K562 (cell line): ENCODE measurements around the gene SAPCD1. TPM values are rescaled to one million over a fixed set of nuclear protein-coding genes. Genes with fewer than 3 reads are reported as not detected.

Experiments used
- CHD4 ChIP-seq: fragments of 200-600 bp; sonication (generic); IDR thresholded peaks from 3 replicates; pipeline ENCODE4 v1.6.1; 2012; ENCODE audit warnings: low read depth, mild to moderate bottlenecking, mixed read lengths, low read length, inconsistent platforms; ENCODE audit not compliant: insufficient read depth, insufficient replicate concordance, poor library complexity, severe bottlenecking
- GATAD2B ChIP-seq: fragments of 450-650 bp; IDR thresholded peaks from 2 replicates; pipeline ENCODE4 v1.6.1; 2017; ENCODE audit warnings: mild to moderate bottlenecking, borderline replicate concordance
- ID3 ChIP-seq, 2 experiments: fragments of 250-450 bp in 1 of 2; fragments of 450-650 bp in 1 of 2; sonication (Bioruptor Pico) in 1 of 2; IDR thresholded peaks; 2 replicates each; pipeline versions ENCODE4 v1.6.1 to v1.8.0; 2016 to 2021; ENCODE audit warnings: mild to moderate bottlenecking in 2 of 2, moderate library complexity in 2 of 2, missing compliant biosample characterization in 1 of 2, missing genetic modification characterization in 1 of 2
- JUN ChIP-seq, 2 experiments: sonication (generic) in 1 of 2; formaldehyde crosslinking in 1 of 2; IDR thresholded peaks; 2 replicates each; pipeline versions ENCODE4 v1.6.1 to v1.8.0; 2012 to 2022; ENCODE audit warnings: borderline replicate concordance in 2 of 2, mild to moderate bottlenecking in 2 of 2, improper control_type of control experiment in 1 of 2, low read depth in 1 of 2, low read length in 1 of 2, missing genetic modification reagents in 1 of 2
- NCOA4 ChIP-seq: fragments of 450-650 bp; IDR thresholded peaks from 2 replicates; pipeline ENCODE4 v1.6.1; 2018; ENCODE audit warnings: mild to moderate bottlenecking; ENCODE audit not compliant: partially characterized antibody
- NR2C1 ChIP-seq, 2 experiments: fragments of 450-650 bp; IDR thresholded peaks; 2 replicates each; pipeline ENCODE4 v1.6.1; 2017; ENCODE audit warnings: mild to moderate bottlenecking in 2 of 2, antibody characterized with exemption in 1 of 2, inconsistent platforms in 1 of 2, missing compliant biosample characterization in 1 of 2, missing genetic modification characterization in 1 of 2
- OTX1 ChIP-seq: fragments of 450-650 bp; formaldehyde crosslinking; IDR thresholded peaks from 2 replicates; pipeline ENCODE4 v1.4.0; 2022; ENCODE audit warnings: mild to moderate bottlenecking
- PHF21A ChIP-seq: fragments of 450-650 bp; IDR thresholded peaks from 2 replicates; pipeline ENCODE4 v1.6.1; 2017; ENCODE audit warnings: low read depth, borderline replicate concordance
- PKNOX1 ChIP-seq: fragments of 450-650 bp; IDR thresholded peaks from 2 replicates; pipeline ENCODE4 v1.6.1; 2016
- PML ChIP-seq: IDR thresholded peaks from 2 replicates; pipeline ENCODE4 v1.6.1; 2012; ENCODE audit warnings: low read length, inconsistent platforms
- RBFOX2 ChIP-seq: fragments of 200-400 bp; formaldehyde crosslinking; IDR thresholded peaks from 2 replicates; pipeline ENCODE4 v1.6.1; 2017; ENCODE audit warnings: low read depth, mild to moderate bottlenecking, low read length, moderate library complexity
- SIRT6 ChIP-seq: IDR thresholded peaks from one replicate; pipeline ENCODE4 v1.6.1; 2012; ENCODE audit warnings: low read depth, mild to moderate bottlenecking, control low read depth, inconsistent platforms, low read length, moderate library complexity
- SMAD4 ChIP-seq: fragments of 250-450 bp; sonication (Bioruptor Pico); conservative IDR thresholded peaks from 2 replicates; pipeline ENCODE4 v1.8.0; 2021; ENCODE audit warnings: inconsistent platforms, mild to moderate bottlenecking, moderate library complexity
- SP1 ChIP-seq: sonication (generic); formaldehyde crosslinking; IDR thresholded peaks from 2 replicates; pipeline ENCODE4 v1.8.1; 2022; ENCODE audit warnings: mild to moderate bottlenecking, missing genetic modification reagents
- TOE1 ChIP-seq, 2 experiments: fragments of 450-650 bp in 1 of 2; sonication (generic) in 1 of 2; formaldehyde crosslinking in 1 of 2; IDR thresholded peaks; 2 replicates each; pipeline versions ENCODE4 v1.7.1 to v1.8.0; 2016 to 2022; ENCODE audit warnings: borderline replicate concordance in 2 of 2, mild to moderate bottlenecking in 2 of 2, antibody characterized with exemption in 1 of 2, inconsistent platforms in 1 of 2, low read depth in 1 of 2, missing genetic modification reagents in 1 of 2, moderate library complexity in 1 of 2
- ZBTB17 ChIP-seq: fragments of 450-650 bp; formaldehyde crosslinking; IDR thresholded peaks from 2 replicates; pipeline ENCODE4 v1.4.0; 2020; ENCODE audit warnings: mild to moderate bottlenecking
- ZNF143 ChIP-seq: sonication (generic); formaldehyde crosslinking; IDR thresholded peaks from 2 replicates; pipeline ENCODE4 v1.9.0; 2022; ENCODE audit warnings: mild to moderate bottlenecking, missing genetic modification reagents
- ZNF282 ChIP-seq: sonication (generic); formaldehyde crosslinking; IDR thresholded peaks from 2 replicates; pipeline ENCODE4 v1.8.1; 2023; ENCODE audit warnings: missing genetic modification reagents
- ZNF431 ChIP-seq: sonication (generic); formaldehyde crosslinking; IDR thresholded peaks from 2 replicates; pipeline ENCODE4 v1.8.0; 2022; ENCODE audit warnings: mild to moderate bottlenecking, missing genetic modification reagents
- ZNF584 ChIP-seq: fragments of 200-800 bp; sonication (Bioruptor generic); IDR thresholded peaks from 2 replicates; pipeline ENCODE4 v1.6.1; 2016; ENCODE audit warnings: low read depth, mild to moderate bottlenecking, missing genetic modification characterization, missing compliant biosample characterization
- ZNF77 ChIP-seq: fragments of 250-450 bp; sonication (Bioruptor Pico); IDR thresholded peaks from 2 replicates; pipeline ENCODE4 v1.5.0; 2020
- polyA plus RNA-seq, 8 experiments: library from polyadenylated mRNA; depleted of rRNA in 4 of 8; stranded (reverse) in 5 of 8; unstranded in 3 of 8; fragments of >200 nt; fragmentation: Nextera tagmentation in 2 of 8; fragmentation: Illumina TruSeq in 1 of 8; extraction: Ambion mirVana in 2 of 8; extraction: Trizol in 1 of 8; gene quantifications; 2 replicates each; pipeline versions ENCODE4 v1.2.1 to v1.2.3, GENCODE V29; 2011 to 2014; ENCODE audit warnings: inconsistent platforms in 1 of 8, missing spikeins in 1 of 8
- total RNA-seq, 7 experiments: library from RNA; depleted of rRNA in 6 of 7; stranded (reverse); fragments of >200 nt in 6 of 7; fragmentation: Illumina TruSeq in 2 of 7; extraction: Trizol in 2 of 7; gene quantifications; 2 replicates each; pipeline versions ENCODE4 v1.2.1 to v1.2.3, GENCODE V29; 2011 to 2021; ENCODE audit warnings: low replicate concordance in 1 of 7
- TF ChIP-seq, protein P1 (sequence below): fragments of 250-450 bp; sonication (Bioruptor Pico); IDR thresholded peaks from 2 replicates; pipeline ENCODE4 v1.8.0; 2022; ENCODE audit warnings: moderate library complexity, mild to moderate bottlenecking, inconsistent platforms
- TF ChIP-seq, protein P2 (sequence below), 2 experiments: fragments of 450-650 bp; conservative IDR thresholded peaks; 2 replicates each; pipeline ENCODE4 v1.6.1; 2017; ENCODE audit warnings: mild to moderate bottlenecking in 2 of 2, moderate library complexity in 2 of 2

The SAPCD1 gene
- total and polyA plus RNA-seq, 9 of the 15 experiments (the other 6 are each of a cell fraction or from before 2014, with no cell fraction given), result 2.6 to 30.2 (median 7.4) TPM

DNA sequence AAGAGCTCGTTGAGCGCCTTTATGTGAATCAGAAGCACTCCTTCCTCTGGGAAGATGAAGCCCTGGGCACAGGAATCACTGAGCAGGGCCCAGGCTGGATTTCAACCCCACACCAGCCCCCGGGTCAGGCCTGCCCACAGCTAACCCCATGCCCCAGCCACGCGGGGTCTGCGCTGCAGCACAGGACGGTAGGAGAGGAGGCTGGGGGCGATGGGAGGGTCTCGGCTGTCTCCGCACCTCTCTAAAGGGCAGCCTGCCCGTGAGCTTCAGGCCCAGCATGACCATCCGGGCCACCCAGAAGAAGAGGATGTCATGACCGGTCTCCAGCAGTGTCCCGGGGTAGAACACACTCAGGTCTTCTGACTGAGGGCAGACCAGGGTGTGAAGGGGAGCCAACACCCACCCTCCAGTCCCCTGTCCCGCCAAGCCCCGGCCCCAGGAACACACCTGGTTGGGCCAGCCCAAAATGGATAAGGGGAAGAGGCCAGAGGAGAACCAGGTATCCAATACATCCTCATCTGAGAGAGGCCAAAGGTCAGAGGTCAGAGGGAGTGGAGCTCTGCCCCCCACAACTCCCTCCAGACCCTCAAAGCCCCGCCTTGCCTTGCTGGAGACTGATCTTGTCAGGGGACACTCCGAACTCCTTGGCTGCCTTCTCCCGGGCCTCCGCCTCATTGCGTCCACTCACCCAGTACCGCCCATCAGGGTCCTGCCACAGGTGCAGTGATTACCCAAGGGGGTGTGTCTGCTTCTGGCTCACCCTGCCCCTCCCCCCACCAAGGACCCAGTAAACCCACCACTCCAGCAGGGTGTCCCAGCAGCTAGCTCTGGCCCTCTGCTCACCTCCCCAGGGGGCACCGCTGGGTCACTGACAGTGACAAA is 19.0 kb downstream of the SAPCD1 start (continued):
- TF ChIP-seq TOE1 (IDR thresholded peaks at IDR 0.05; ENCODE audit: borderline replicate concordance) (no peak), TOE1 (CRISPR knock-in tag; IDR thresholded peaks at IDR 0.05; ENCODE audit: borderline replicate concordance, low read depth) (no peak), GATAD2B (no peak), CHD4 (no peak), SMAD4 (CRISPR knock-in tag) (no peak), RBFOX2 (peak; percentile 36), SIRT6 (no peak), ZBTB17 (CRISPR knock-in tag) (no peak), PKNOX1 (no peak), ZNF143 (CRISPR knock-in tag) (no peak), NR2C1 (IDR thresholded peaks at IDR 0.05) (peak; percentile 93), NR2C1 (tag; IDR thresholded peaks at IDR 0.05) (peak; percentile 94), ZNF77 (CRISPR knock-in tag) (no peak), ZNF431 (CRISPR knock-in tag) (0 out of 2 replicates have a peak, but pooled peaks have one; percentile 8), SP1 (CRISPR knock-in tag) (no peak), PHF21A (no peak), JUN (IDR thresholded peaks at IDR 0.05; ENCODE audit: borderline replicate concordance, low read depth, low read length) (no peak), JUN (CRISPR knock-in tag; IDR thresholded peaks at IDR 0.05; ENCODE audit: borderline replicate concordance) (no peak), NCOA4 (no peak), ID3 (CRISPR knock-in tag; IDR thresholded peaks at IDR 0.05) (no peak), ID3 (tag; IDR thresholded peaks at IDR 0.05) (no peak), PML (0 out of 2 replicates have a peak, but pooled peaks have one; percentile 15), OTX1 (no peak), ZNF282 (0 out of 2 replicates have a peak, but pooled peaks have one; percentile 14), ZNF584 (CRISPR knock-in tag) (no peak)
- TF ChIP-seq, protein P1, sequence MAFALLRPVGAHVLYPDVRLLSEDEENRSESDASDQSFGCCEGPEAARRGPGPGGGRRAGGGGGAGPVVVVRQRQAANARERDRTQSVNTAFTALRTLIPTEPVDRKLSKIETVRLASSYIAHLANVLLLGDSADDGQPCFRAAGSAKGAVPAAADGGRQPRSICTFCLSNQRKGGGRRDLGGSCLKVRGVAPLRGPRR (CRISPR knock-in tag), result no peak
- TF ChIP-seq, protein P2, sequence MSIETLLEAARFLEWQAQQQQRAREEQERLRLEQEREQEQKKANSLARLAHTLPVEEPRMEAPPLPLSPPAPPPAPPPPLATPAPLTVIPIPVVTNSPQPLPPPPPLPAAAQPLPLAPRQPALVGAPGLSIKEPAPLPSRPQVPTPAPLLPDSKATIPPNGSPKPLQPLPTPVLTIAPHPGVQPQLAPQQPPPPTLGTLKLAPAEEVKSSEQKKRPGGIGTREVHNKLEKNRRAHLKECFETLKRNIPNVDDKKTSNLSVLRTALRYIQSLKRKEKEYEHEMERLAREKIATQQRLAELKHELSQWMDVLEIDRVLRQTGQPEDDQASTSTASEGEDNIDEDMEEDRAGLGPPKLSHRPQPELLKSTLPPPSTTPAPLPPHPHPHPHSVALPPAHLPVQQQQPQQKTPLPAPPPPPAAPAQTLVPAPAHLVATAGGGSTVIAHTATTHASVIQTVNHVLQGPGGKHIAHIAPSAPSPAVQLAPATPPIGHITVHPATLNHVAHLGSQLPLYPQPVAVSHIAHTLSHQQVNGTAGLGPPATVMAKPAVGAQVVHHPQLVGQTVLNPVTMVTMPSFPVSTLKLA (conservative IDR thresholded peaks at IDR 0.05), result no peak
